Ishikawa (cell line): ENCODE results near the gene IQUB.

ENCODE experiments used
- CEBPB ChIP-seq: IDR thresholded peaks from 2 replicates; pipeline ENCODE4 v1.6.1; 2012
- RAD21 ChIP-seq: IDR thresholded peaks from 2 replicates; pipeline ENCODE4 v1.6.1; 2012; ENCODE audit warnings: low read depth
- YY1 ChIP-seq: IDR thresholded peaks from 2 replicates; pipeline ENCODE4 v1.6.1; 2012; ENCODE audit warnings: low read depth
- TF ChIP-seq, protein P1 (sequence below): IDR thresholded peaks from 2 replicates; pipeline ENCODE4 v1.6.1; 2012
- TF ChIP-seq, protein P2 (sequence below): IDR thresholded peaks from 2 replicates; pipeline ENCODE4 v1.6.1; 2012; ENCODE audit warnings: low read depth, mild to moderate bottlenecking

DNA sequence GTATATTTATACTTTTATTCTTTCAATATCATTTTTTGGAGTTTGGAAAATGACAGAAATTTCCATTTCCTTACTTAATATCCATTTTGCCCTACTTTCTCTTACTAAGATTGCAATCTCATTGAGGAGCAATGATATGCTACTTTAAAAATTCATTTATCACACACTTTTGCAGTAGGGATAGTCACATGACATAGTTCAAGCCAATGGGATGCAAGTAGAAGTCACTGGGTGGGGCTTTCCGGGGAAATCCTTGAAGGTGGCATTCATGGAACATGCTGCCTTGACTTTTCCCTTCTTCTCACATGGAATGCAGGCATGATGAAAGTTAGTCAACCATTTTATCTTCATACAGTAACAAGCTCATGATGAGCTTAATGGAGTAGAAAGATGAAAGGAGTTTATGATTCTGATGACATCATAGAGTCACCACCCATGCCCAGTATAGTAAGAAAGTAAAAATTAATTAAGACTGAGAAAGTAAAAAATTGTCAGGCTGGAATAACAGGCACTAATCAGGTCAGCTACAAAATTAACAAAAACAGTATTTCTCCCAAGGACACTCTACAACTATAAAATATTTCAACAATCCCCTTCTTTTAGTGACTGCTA lies 33.4 kb downstream of the IQUB start:
- TF ChIP-seq, protein P1, sequence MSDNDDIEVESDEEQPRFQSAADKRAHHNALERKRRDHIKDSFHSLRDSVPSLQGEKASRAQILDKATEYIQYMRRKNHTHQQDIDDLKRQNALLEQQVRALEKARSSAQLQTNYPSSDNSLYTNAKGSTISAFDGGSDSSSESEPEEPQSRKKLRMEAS = no peak
- TF ChIP-seq, protein P2, sequence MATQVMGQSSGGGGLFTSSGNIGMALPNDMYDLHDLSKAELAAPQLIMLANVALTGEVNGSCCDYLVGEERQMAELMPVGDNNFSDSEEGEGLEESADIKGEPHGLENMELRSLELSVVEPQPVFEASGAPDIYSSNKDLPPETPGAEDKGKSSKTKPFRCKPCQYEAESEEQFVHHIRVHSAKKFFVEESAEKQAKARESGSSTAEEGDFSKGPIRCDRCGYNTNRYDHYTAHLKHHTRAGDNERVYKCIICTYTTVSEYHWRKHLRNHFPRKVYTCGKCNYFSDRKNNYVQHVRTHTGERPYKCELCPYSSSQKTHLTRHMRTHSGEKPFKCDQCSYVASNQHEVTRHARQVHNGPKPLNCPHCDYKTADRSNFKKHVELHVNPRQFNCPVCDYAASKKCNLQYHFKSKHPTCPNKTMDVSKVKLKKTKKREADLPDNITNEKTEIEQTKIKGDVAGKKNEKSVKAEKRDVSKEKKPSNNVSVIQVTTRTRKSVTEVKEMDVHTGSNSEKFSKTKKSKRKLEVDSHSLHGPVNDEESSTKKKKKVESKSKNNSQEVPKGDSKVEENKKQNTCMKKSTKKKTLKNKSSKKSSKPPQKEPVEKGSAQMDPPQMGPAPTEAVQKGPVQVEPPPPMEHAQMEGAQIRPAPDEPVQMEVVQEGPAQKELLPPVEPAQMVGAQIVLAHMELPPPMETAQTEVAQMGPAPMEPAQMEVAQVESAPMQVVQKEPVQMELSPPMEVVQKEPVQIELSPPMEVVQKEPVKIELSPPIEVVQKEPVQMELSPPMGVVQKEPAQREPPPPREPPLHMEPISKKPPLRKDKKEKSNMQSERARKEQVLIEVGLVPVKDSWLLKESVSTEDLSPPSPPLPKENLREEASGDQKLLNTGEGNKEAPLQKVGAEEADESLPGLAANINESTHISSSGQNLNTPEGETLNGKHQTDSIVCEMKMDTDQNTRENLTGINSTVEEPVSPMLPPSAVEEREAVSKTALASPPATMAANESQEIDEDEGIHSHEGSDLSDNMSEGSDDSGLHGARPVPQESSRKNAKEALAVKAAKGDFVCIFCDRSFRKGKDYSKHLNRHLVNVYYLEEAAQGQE = no peak
- TF ChIP-seq RAD21 (no peak), CEBPB (no peak), YY1 (no peak)
